ENCODE data around the gene HRH3. TPM values are rescaled to one million over a fixed set of nuclear protein-coding genes. Genes with fewer than 3 reads are reported as not detected.

HRH3 gene
- total RNA-seq, 3 donors from 2014 or later = not detected

- H3K36me3 Mint-ChIP-seq (ENCODE audit: insufficient read depth) = peaks cover 14% of the 10 kb centered on the region
Observed at GRCh38 chr20:62168061-62168460, 52.0 kb downstream of the HRH3 start.

GRCh38 chr20:62167474-62167873 is 52.6 kb downstream of the HRH3 start:
- H3K4me1 Mint-ChIP-seq (ENCODE audit: low read depth) = no peaks in the 10 kb centered on the region
- peaks cover 14% of the 10 kb centered on the region for H3K36me3 Mint-ChIP-seq (ENCODE audit: insufficient read depth)
- DNase-seq (no peak), ATAC-seq (no peak)
- no peaks in the 10 kb centered on the region for H3K9me3 Mint-ChIP-seq
- H3K4me3 Mint-ChIP-seq = no peak overlapping the region
- no peaks in the 10 kb centered on the region for H3K27me3 Mint-ChIP-seq (ENCODE audit: low read depth)

More at GRCh38 chr20:62168061-62168460, 52.0 kb downstream of the HRH3 start:
- Mint-ChIP-seq H3K4me3 (no peak overlapping the region), H3K4me1 (ENCODE audit: low read depth) (no peaks in the 10 kb centered on the region), H3K27me3 (ENCODE audit: low read depth) (no peaks in the 10 kb centered on the region), H3K9me3 (no peaks in the 10 kb centered on the region)
- ATAC-seq (no peak), DNase-seq (no peak)

- H3K27me3 Mint-ChIP-seq (ENCODE audit: low read depth) = no peaks in the 10 kb centered on the region
- no peak overlapping the region for H3K4me3 Mint-ChIP-seq
- H3K4me1 Mint-ChIP-seq (ENCODE audit: low read depth) = no peaks in the 10 kb centered on the region
- no peaks in the 10 kb centered on the region for H3K9me3 Mint-ChIP-seq
- DNase-seq (no peak), ATAC-seq (no peak)
- peaks cover 14% of the 10 kb centered on the region for H3K36me3 Mint-ChIP-seq (ENCODE audit: insufficient read depth)
Observed at GRCh38 chr20:62165762-62166399, 54.2 kb downstream of the HRH3 start.

Other genes starting within 250 kb of the HRH3 start
- 10 to 100 TPM; 26.4 to 31.1 (median 27.0) TPM for gene TAF4, start 154.4 kb downstream of the HRH3 start, total RNA-seq
- gene LSM14B, start 97.8 kb downstream of the HRH3 start, total RNA-seq = 10 to 100 TPM; 35.2 to 41.3 (median 40.9) TPM
- 100 to 1,000 TPM; 651 to 699 (median 689) TPM for gene PSMA7, start 76.9 kb downstream of the HRH3 start, total RNA-seq
- 10 to 100 TPM; 14.4 to 16.1 (median 14.5) TPM for gene SS18L1, start 76.5 kb downstream of the HRH3 start, total RNA-seq
- gene MTG2, start 37.2 kb downstream of the HRH3 start, total RNA-seq = 10 to 100 TPM; 38.3 to 57.6 (median 49.8) TPM
- gene OSBPL2, start 18.2 kb upstream of the HRH3 start, total RNA-seq = 10 to 100 TPM; 17.5 to 22.5 (median 19.2) TPM
- 100 to 1,000 TPM; 259 to 285 (median 274) TPM for gene ADRM1, start 82.7 kb upstream of the HRH3 start, total RNA-seq
- 1 to 10 TPM in 1 of 3 donors, under 1 TPM in 2; 0.82 to 1.0 (median 0.84) TPM for gene LAMA5, start 147.0 kb upstream of the HRH3 start, total RNA-seq
- gene RPS21, start 166.8 kb upstream of the HRH3 start, total RNA-seq = 1,000 to 10,000 TPM; 2,653 to 2,730 (median 2,725) TPM
- gene CABLES2, start 187.0 kb upstream of the HRH3 start, total RNA-seq = 1 to 10 TPM; 6.1 to 7.9 (median 6.9) TPM
- gene RBBP8NL, start 207.3 kb upstream of the HRH3 start, total RNA-seq = not detected

Measured in activated T-cell treated with anti-CD3 and anti-CD28 coated beads, Interleukin-2, amount 50 U/mL, for 4 hours (primary cell).